Measurements from ENCODE around the gene FIBCD1.
"Not testable (repeated sequence)": the region's sequence is repeated elsewhere in the genome, so short reads cannot be mapped to it uniquely, and the experiment has no call there.

The FIBCD1 gene

GRCh38 chr9:130957451-130958203 is 18.6 kb upstream of the FIBCD1 start:
- intact Hi-C loops (cut with DNase I) = no loop called here
- no peak for DNase-seq

GRCh38 chr9:130956636-130957450 is 17.8 kb upstream of the FIBCD1 start:
- intact Hi-C loops (cut with DNase I) = no loop called here
- no peak for DNase-seq

- intact Hi-C loops (cut with DNase I) = no loop called here
- DNase-seq = peak in 20 of 42 donors; percentile 19 to 72 (median 49)
Observed at GRCh38 chr9:130955947-130956621, 17.0 kb upstream of the FIBCD1 start.

GRCh38 chr9:130954925-130955324 is 15.9 kb upstream of the FIBCD1 start:
- DNase-seq; intact Hi-C loops (cut with DNase I): not testable (repeated sequence)

- intact Hi-C loops (cut with DNase I) = no loop called here
- no peak for DNase-seq
Observed at GRCh38 chr9:130954317-130954716, 15.3 kb upstream of the FIBCD1 start.

GRCh38 chr9:130952065-130952762 is 13.2 kb upstream of the FIBCD1 start:
- intact Hi-C loops (cut with DNase I) = no loop called here
- no peak for DNase-seq

GRCh38 chr9:130950039-130950311 is 10.9 kb upstream of the FIBCD1 start:
- DNase-seq = no peak
- intact Hi-C loops (cut with DNase I) = no loop called here

GRCh38 chr9:130949188-130950038 is 10.4 kb upstream of the FIBCD1 start:
- DNase-seq = no peak
- intact Hi-C loops (cut with DNase I) = no loop called here

- peak in 1 of 42 donors; percentile 23 for DNase-seq
- intact Hi-C loops (cut with DNase I) = no loop called here
Observed at GRCh38 chr9:130948266-130948665, 9.2 kb upstream of the FIBCD1 start.

GRCh38 chr9:130947618-130948140 is 8.6 kb upstream of the FIBCD1 start:
- intact Hi-C loops (cut with DNase I) = no loop called here
- no peak for DNase-seq

GRCh38 chr9:130946766-130947617 is 7.9 kb upstream of the FIBCD1 start:
- peak in 39 of 42 donors; percentile 15 to 91 (median 58) for DNase-seq
- intact Hi-C loops (cut with DNase I) = no loop called here

- intact Hi-C loops (cut with DNase I) = no loop called here
- no peak for DNase-seq
Observed at GRCh38 chr9:130945173-130945572, 6.1 kb upstream of the FIBCD1 start.

- no peak for DNase-seq
- intact Hi-C loops (cut with DNase I) = no loop called here
Observed at GRCh38 chr9:130944510-130945058, 5.5 kb upstream of the FIBCD1 start.

- intact Hi-C loops (cut with DNase I) = no loop called here
Observed at GRCh38 chr9:130943777-130944176, 4.7 kb upstream of the FIBCD1 start.

GRCh38 chr9:130943221-130943620 is 4.2 kb upstream of the FIBCD1 start:
- DNase-seq = no peak
- intact Hi-C loops (cut with DNase I) = no loop called here

More at GRCh38 chr9:130943777-130944176, 4.7 kb upstream of the FIBCD1 start:
- no peak for DNase-seq

- intact Hi-C loops (cut with DNase I) = no loop called here
- no peak for DNase-seq
Observed at GRCh38 chr9:130942679-130943078, 3.6 kb upstream of the FIBCD1 start.

- no peak for DNase-seq
- intact Hi-C loops (cut with DNase I) = no loop called here
Observed at GRCh38 chr9:130942084-130942483, 3.0 kb upstream of the FIBCD1 start.
